Liver (tissue), 9 donors: ENCODE data around the gene CENPVL1. TPM values are rescaled to one million over a fixed set of nuclear protein-coding genes. Genes with fewer than 3 reads are reported as not detected.

Source experiments
- DNase-seq: peaks from one replicate; pipeline ENCODE4 v3.0.0-alpha.2; 2017; ENCODE audit warnings: low spot score
- H3K27ac ChIP-seq, 2 donors: one replicate each; pipeline ENCODE4 v1.7.0; 2013; ENCODE audit warnings: inconsistent platforms in 2 of 2, low read length in 2 of 2, control low read depth in 1 of 2, low read depth in 1 of 2, mild to moderate bottlenecking in 1 of 2
- H3K27me3 ChIP-seq, 4 donors: one replicate each; pipeline versions ENCODE4 v1.6.1 to v1.7.0; 2013; ENCODE audit warnings: low read length in 3 of 4, inconsistent platforms in 1 of 4, mild to moderate bottlenecking in 1 of 4, moderate library complexity in 1 of 4; ENCODE audit not compliant: control insufficient read depth in 4 of 4, insufficient read depth in 4 of 4
- H3K36me3 ChIP-seq, 4 donors: one replicate each; pipeline versions ENCODE4 v1.6.1 to v1.7.0; 2013; ENCODE audit warnings: low read length in 3 of 4, mild to moderate bottlenecking in 3 of 4, low read depth in 1 of 4, moderate library complexity in 1 of 4; ENCODE audit not compliant: control insufficient read depth in 4 of 4, insufficient read depth in 3 of 4
- H3K4me1 ChIP-seq, 4 donors: one replicate each; pipeline versions ENCODE4 v1.6.1 to v1.7.0; 2013; ENCODE audit warnings: low read length in 3 of 4, mild to moderate bottlenecking in 3 of 4, moderate library complexity in 1 of 4; ENCODE audit not compliant: control insufficient read depth in 4 of 4, insufficient read depth in 4 of 4
- H3K4me3 ChIP-seq, 3 donors: one replicate each; pipeline versions ENCODE4 v1.6.1 to v1.7.0; 2013; ENCODE audit warnings: low read length in 3 of 3, control low read depth in 1 of 3, low read depth in 1 of 3, mild to moderate bottlenecking in 1 of 3
- H3K9ac ChIP-seq, 2 donors: one replicate each; pipeline ENCODE4 v1.7.0; 2013; ENCODE audit warnings: low read length in 2 of 2, mild to moderate bottlenecking in 2 of 2, moderate library complexity in 2 of 2, control low read depth in 1 of 2, low read depth in 1 of 2
- H3K9me3 ChIP-seq, 4 donors: one replicate each; pipeline versions ENCODE4 v1.6.1 to v1.7.0; 2013; ENCODE audit warnings: low read length in 3 of 4; ENCODE audit not compliant: control insufficient read depth in 4 of 4
- CTCF ChIP-seq: fragments of 150-350 bp; IDR thresholded peaks from 2 replicates; pipeline ENCODE4 v1.5.1; 2017; ENCODE audit warnings: improper control_type of control experiment, low read depth, low read length; ENCODE audit not compliant: missing input control
- EGR1 ChIP-seq, 2 donors: IDR thresholded peaks; 2 replicates each; pipeline ENCODE4 v1.6.1; 2016 to 2018; ENCODE audit warnings: antibody characterized with exemption in 2 of 2, low read depth in 2 of 2
- GABPA ChIP-seq, 2 donors: IDR thresholded peaks in 1 of 2; conservative IDR thresholded peaks in 1 of 2; 2 replicates each; pipeline ENCODE4 v1.6.1; 2016; ENCODE audit warnings: antibody characterized with exemption in 2 of 2, mild to moderate bottlenecking in 1 of 2, moderate library complexity in 1 of 2
- HNF4A ChIP-seq, 2 donors: conservative IDR thresholded peaks; 2 replicates each; pipeline ENCODE4 v1.6.1; 2016; ENCODE audit warnings: antibody characterized with exemption in 2 of 2, mild to moderate bottlenecking in 2 of 2
- HNF4G ChIP-seq: IDR thresholded peaks from 2 replicates; pipeline ENCODE4 v1.6.1; 2016; ENCODE audit warnings: antibody characterized with exemption
- MAX ChIP-seq: IDR thresholded peaks from 2 replicates; pipeline ENCODE4 v1.6.1; 2016; ENCODE audit warnings: antibody characterized with exemption
- RAD21 ChIP-seq, 2 donors: IDR thresholded peaks; 2 replicates each; pipeline ENCODE4 v1.6.1; 2016; ENCODE audit warnings: antibody characterized with exemption in 2 of 2, mild to moderate bottlenecking in 2 of 2
- REST ChIP-seq: IDR thresholded peaks from 2 replicates; pipeline ENCODE4 v1.6.1; 2016; ENCODE audit warnings: antibody characterized with exemption, mild to moderate bottlenecking
- RXRA ChIP-seq, 2 donors: IDR thresholded peaks; 2 replicates each; pipeline ENCODE4 v1.6.1; 2017 to 2018; ENCODE audit warnings: antibody characterized with exemption in 2 of 2, mild to moderate bottlenecking in 1 of 2
- YY1 ChIP-seq: IDR thresholded peaks from 2 replicates; pipeline ENCODE4 v1.6.1; 2016; ENCODE audit warnings: antibody characterized with exemption, mild to moderate bottlenecking
- ZBTB33 ChIP-seq: IDR thresholded peaks from 2 replicates; pipeline ENCODE4 v1.6.1; 2016; ENCODE audit warnings: antibody characterized with exemption
- WGBS: extraction: QIAGEN DNeasy Blood & Tissue Kit; methylation state at CpG from one replicate; pipeline ENCODE4 v1.1.7; 2013; 5-methylcytosine and 5-hydroxymethylcytosine counted together
- polyA plus RNA-seq, 2 donors: library from polyadenylated mRNA; stranded (reverse) in 1 of 2; unstranded in 1 of 2; fragments of 200-250 nt in 1 of 2; fragments of >200 nt in 1 of 2; fragmentation: Nextera tagmentation in 1 of 2; extraction: Ambion mirVana in 1 of 2; gene quantifications; one replicate each; pipeline versions ENCODE4 v1.2.1 to v1.2.3, GENCODE V29; 2013 to 2015
- total RNA-seq, 2 donors: library from RNA; depleted of rRNA; stranded (reverse); fragments of >200 nt; gene quantifications; one replicate each; pipeline ENCODE4 v1.2.3, GENCODE V29; 2014
- donor health status: healthy.
- donor health status: healthy.
- donor health status: healthy.
- donor health status: healthy.
- donor health status: healthy.

The CENPVL1 gene
- total and polyA plus RNA-seq, 4 donors: not detected

GRCh38 chrX:51743179-51743957 lies 33.1 kb downstream of the CENPVL1 start, which contains the start of gene GSPT2:
GSPT2 (plus strand) TSS chrX:51743442; CDS start chrX:51743627, 185 bp downstream.
- Histone ChIP-seq H3K9ac (peak within 1 kb of the TSS in 1 of 2 donors; percentile 6), H3K36me3 (peaks cover 0 to 3% (median 0%) of the 10 kb centered on the region in 4 donors), H3K4me1 (peaks cover 0 to 10% (median 3%) of the 10 kb centered on the region in 4 donors), H3K9me3 (no peaks in the 10 kb centered on the region), H3K27me3 (peaks cover 0 to 5% (median 0%) of the 10 kb centered on the region in 4 donors), H3K4me3 (peak within 1 kb of the TSS; percentile 61 to 77 (median 63)), H3K27ac (peak within 1 kb of the TSS; percentile 18 to 68)
- under 1% methylated on average over 63 of the region's 63 CpGs for WGBS
- TF ChIP-seq YY1: peak; percentile 93
- peak in 1 of 2 donors; percentile 19 for TF ChIP-seq EGR1 (IDR thresholded peaks at IDR 0.05; ENCODE audit: low read depth in 2 of 2)
- peak; percentile 15 for TF ChIP-seq RXRA (IDR thresholded peaks at IDR 0.05)
- no peak for TF ChIP-seq HNF4G
- TF ChIP-seq RAD21 (IDR thresholded peaks at IDR 0.05): peak in 1 of 2 donors; percentile 5
- peak; percentile 45 to 86 for TF ChIP-seq GABPA (IDR thresholded peaks at IDR 0.05 in 1 of 2, conservative IDR thresholded peaks at IDR 0.05 in 1 of 2)
- TF ChIP-seq MAX: peak; percentile 58
- TF ChIP-seq ZBTB33: peak; percentile 66
- no peak for TF ChIP-seq REST
- TF ChIP-seq HNF4A (conservative IDR thresholded peaks at IDR 0.05): peak; percentile 30 to 33
- peak; percentile 46 for DNase-seq

GRCh38 chrX:51747671-51748070 lies 37.4 kb downstream of the CENPVL1 start:
- TF ChIP-seq CTCF: no peak
- TF ChIP-seq REST: no peak
- no peak for TF ChIP-seq GABPA (IDR thresholded peaks at IDR 0.05 in 1 of 2, conservative IDR thresholded peaks at IDR 0.05 in 1 of 2)
- TF ChIP-seq RAD21 (IDR thresholded peaks at IDR 0.05): no peak
- Histone ChIP-seq H3K9me3 (peaks cover 0 to 2% (median 0%) of the 10 kb centered on the region in 4 donors), H3K4me3 (no peak overlapping the region), H3K4me1 (peaks cover 0 to 10% (median 3%) of the 10 kb centered on the region in 4 donors), H3K9ac (no peak overlapping the region), H3K27ac (no peak overlapping the region), H3K27me3 (no peaks in the 10 kb centered on the region), H3K36me3 (peaks cover 0 to 3% (median 0%) of the 10 kb centered on the region in 4 donors)
- DNase-seq: no peak
